Mesenchymal stem cell (in vitro differentiated cells and primary cell): ENCODE data around the gene SMIM20.

Experiments
- DNase-seq: peaks from one replicate; pipeline ENCODE4 v3.0.0-alpha.2; 2013
- H2AFZ ChIP-seq: one replicate; pipeline ENCODE4 v1.6.1; 2013; ENCODE audit warnings: low read depth, mild to moderate bottlenecking, control low read depth, inconsistent platforms, low read length, moderate library complexity
- H2AK5ac ChIP-seq: 2 replicates; pipeline ENCODE4 v1.6.1; 2013; ENCODE audit warnings: low read length, moderate library complexity, mild to moderate bottlenecking, inconsistent platforms; ENCODE audit not compliant: severe bottlenecking
- H2BK120ac ChIP-seq: one replicate; pipeline ENCODE4 v1.6.1; 2013; ENCODE audit warnings: low read depth, mild to moderate bottlenecking, inconsistent platforms, low read length, moderate library complexity
- H2BK12ac ChIP-seq, 2 experiments: one replicate each; pipeline ENCODE4 v1.6.1; 2013; ENCODE audit warnings: inconsistent platforms in 2 of 2, low read length in 2 of 2, mild to moderate bottlenecking in 2 of 2, moderate library complexity in 2 of 2, control low read depth in 1 of 2
- H2BK15ac ChIP-seq: one replicate; pipeline ENCODE4 v1.6.1; 2013; ENCODE audit warnings: mild to moderate bottlenecking, low read depth, inconsistent platforms; ENCODE audit not compliant: poor library complexity, severe bottlenecking
- H2BK5ac ChIP-seq: 2 replicates; pipeline ENCODE4 v1.6.1; 2013; ENCODE audit warnings: low read depth, mild to moderate bottlenecking, low read length, control low read depth, inconsistent platforms; ENCODE audit not compliant: poor library complexity, severe bottlenecking
- H3K14ac ChIP-seq, 2 experiments: one replicate each; pipeline ENCODE4 v1.6.1; 2013; ENCODE audit warnings: inconsistent platforms in 2 of 2, low read length in 2 of 2, control low read depth in 1 of 2, mild to moderate bottlenecking in 1 of 2, moderate library complexity in 1 of 2
- H3K18ac ChIP-seq, 2 experiments: one replicate each; pipeline ENCODE4 v1.6.1; 2013; ENCODE audit warnings: inconsistent platforms in 2 of 2, low read length in 2 of 2, control low read depth in 1 of 2, low read depth in 1 of 2, mild to moderate bottlenecking in 1 of 2
- H3K23ac ChIP-seq, 2 experiments: one replicate each; pipeline ENCODE4 v1.6.1; 2013; ENCODE audit warnings: inconsistent platforms in 2 of 2, low read length in 2 of 2, mild to moderate bottlenecking in 2 of 2, moderate library complexity in 2 of 2, control low read depth in 1 of 2
- H3K27ac ChIP-seq: 2 replicates; pipeline ENCODE4 v1.5.1; 2013; ENCODE audit warnings: mild to moderate bottlenecking, moderate library complexity, low read length, control low read depth, inconsistent platforms; ENCODE audit not compliant: poor library complexity, severe bottlenecking
- H3K27me3 ChIP-seq, 2 experiments: 2 replicates each; pipeline versions ENCODE4 v1.6.1 to v1.7.0; 2013; ENCODE audit warnings: low read length in 2 of 2, mild to moderate bottlenecking in 2 of 2, moderate library complexity in 2 of 2, control low read depth in 1 of 2, inconsistent platforms in 1 of 2; ENCODE audit not compliant: control insufficient read depth in 1 of 2, insufficient read depth in 1 of 2
- H3K36me3 ChIP-seq, 2 experiments: 2 replicates each; pipeline versions ENCODE4 v1.6.1 to v1.7.0; 2013; ENCODE audit warnings: low read length in 2 of 2, control low read depth in 1 of 2, inconsistent platforms in 1 of 2, low read depth in 1 of 2, mild to moderate bottlenecking in 1 of 2; ENCODE audit not compliant: insufficient read depth in 2 of 2, control insufficient read depth in 1 of 2
- H3K4ac ChIP-seq, 2 experiments: one replicate each; pipeline ENCODE4 v1.6.1; 2013; ENCODE audit warnings: inconsistent platforms in 2 of 2, low read length in 2 of 2, mild to moderate bottlenecking in 2 of 2, moderate library complexity in 2 of 2, control low read depth in 1 of 2, low read depth in 1 of 2
- H3K4me1 ChIP-seq: 2 replicates; pipeline ENCODE4 v1.6.1; 2013; ENCODE audit warnings: low read depth, low read length, control low read depth; ENCODE audit not compliant: control insufficient read depth, insufficient read depth
- H3K4me2 ChIP-seq: 2 replicates; pipeline ENCODE4 v1.6.1; 2013; ENCODE audit warnings: low read length, mild to moderate bottlenecking, inconsistent platforms; ENCODE audit not compliant: poor library complexity, severe bottlenecking
- H3K4me3 ChIP-seq, 2 experiments: 2 replicates each; pipeline versions ENCODE4 v1.5.1 to v1.7.0; 2013; ENCODE audit warnings: low read length in 2 of 2, mild to moderate bottlenecking in 2 of 2, control low read depth in 1 of 2, low read depth in 1 of 2; ENCODE audit not compliant: insufficient read depth in 1 of 2
- H3K79me1 ChIP-seq: replicated peaks from 2 replicates; pipeline ENCODE4 v1.6.1; 2013; ENCODE audit warnings: mild to moderate bottlenecking, control low read depth, low read length, inconsistent platforms; ENCODE audit not compliant: poor library complexity, severe bottlenecking
- H3K9ac ChIP-seq: 2 replicates; pipeline ENCODE4 v1.7.0; 2013; ENCODE audit warnings: mild to moderate bottlenecking, low read length, moderate library complexity
- H3K9me3 ChIP-seq: 2 replicates; pipeline ENCODE4 v1.7.0; 2013; ENCODE audit warnings: mild to moderate bottlenecking, low read length; ENCODE audit not compliant: control insufficient read depth
- H4K8ac ChIP-seq: one replicate; pipeline ENCODE4 v1.6.1; 2013; ENCODE audit warnings: inconsistent platforms, mild to moderate bottlenecking, low read length, moderate library complexity
- H4K91ac ChIP-seq: one replicate; pipeline ENCODE4 v1.6.1; 2013; ENCODE audit warnings: mild to moderate bottlenecking, low read length, inconsistent platforms
- WGBS: methylation state at CpG from one replicate; pipeline ENCODE4 v1.1.7; 2013; ENCODE audit warnings: mixed read lengths; 5-methylcytosine and 5-hydroxymethylcytosine counted together

The SMIM20 gene

DNA sequence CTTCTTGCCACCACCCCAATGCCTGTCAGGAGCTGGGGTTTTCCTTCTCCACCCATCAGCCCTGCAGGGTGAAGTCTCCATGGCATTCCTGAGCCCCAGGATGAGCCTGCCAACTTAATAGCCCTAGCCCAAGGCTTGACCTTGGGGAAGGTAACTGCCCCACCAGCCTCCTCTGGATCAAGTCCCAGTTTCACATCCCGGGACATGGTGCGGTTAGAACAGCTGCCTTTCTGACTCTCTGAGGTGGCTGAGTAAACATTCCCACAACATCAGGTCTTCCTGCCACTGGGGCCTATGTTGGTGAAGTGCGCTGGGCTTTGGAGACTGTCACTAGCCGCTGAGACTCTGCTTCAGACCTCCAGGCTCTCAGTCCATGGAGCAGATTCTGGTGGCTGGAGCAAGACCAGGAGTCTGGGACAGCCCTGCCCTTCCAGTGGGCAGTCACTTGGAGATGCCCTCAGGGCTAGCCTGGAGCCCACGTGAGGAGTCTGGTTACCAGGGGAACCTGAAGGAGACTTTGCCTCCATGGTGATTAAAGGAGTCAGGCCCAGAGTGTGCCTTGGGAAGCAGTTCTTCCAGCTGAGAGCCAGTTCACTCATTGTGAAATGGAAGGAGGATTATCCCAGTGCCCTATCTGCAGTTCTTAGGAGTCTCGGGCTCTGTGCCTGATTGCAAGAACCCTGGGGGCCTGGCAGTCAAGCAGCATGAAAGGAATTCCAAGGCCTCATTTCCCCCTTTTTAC lies 56.8 kb downstream of the SMIM20 start:
- no peak overlapping the region for H3K4ac ChIP-seq
- no peak overlapping the region for H2BK5ac ChIP-seq
- no peak overlapping the region for H3K14ac ChIP-seq

GRCh38 chr4:25972366-25972765 lies 58.3 kb downstream of the SMIM20 start:
- H4K91ac ChIP-seq, result no peak overlapping the region
- no peak overlapping the region for H4K8ac ChIP-seq
- no peak overlapping the region for H3K14ac ChIP-seq
- H3K4me3 ChIP-seq, result no peak overlapping the region
- H3K36me3 ChIP-seq, result no peaks in the 10 kb centered on the region
- no peaks in the 10 kb centered on the region for H3K9me3 ChIP-seq
- DNase-seq, result no peak
- no peak overlapping the region for H3K23ac ChIP-seq
- H2BK15ac ChIP-seq, result no peak overlapping the region
- no peak overlapping the region for H2AK5ac ChIP-seq
- no peak overlapping the region for H3K4ac ChIP-seq
- peaks cover 11% of the 10 kb centered on the region for H3K4me1 ChIP-seq
- no peak overlapping the region for H3K18ac ChIP-seq
- H3K27me3 ChIP-seq, result peaks cover 0 to 22% of the 10 kb centered on the region in 2 experiments
- no peak overlapping the region for H2AFZ ChIP-seq
- 95% methylated on average over 3 of the region's 4 CpGs for WGBS
- no peak overlapping the region for H2BK120ac ChIP-seq
- no peaks in the 10 kb centered on the region for H3K79me1 ChIP-seq
- no peak overlapping the region for H2BK5ac ChIP-seq
- no peak overlapping the region for H3K27ac ChIP-seq
- H3K4me2 ChIP-seq, result no peak overlapping the region
- no peak overlapping the region for H3K9ac ChIP-seq
- H2BK12ac ChIP-seq, result no peak overlapping the region

More for the DNA sequence above, 56.8 kb downstream of the SMIM20 start:
- Histone ChIP-seq H3K4me3 (no peak overlapping the region), H3K18ac (no peak overlapping the region), H3K27ac (peak overlapping the region; percentile 67), H3K4me2 (no peak overlapping the region), H2AFZ (no peak overlapping the region), H4K8ac (no peak overlapping the region), H3K79me1 (no peaks in the 10 kb centered on the region), H4K91ac (no peak overlapping the region), H2AK5ac (no peak overlapping the region), H2BK120ac (no peak overlapping the region), H2BK12ac (no peak overlapping the region), H3K4me1 (peaks cover 11% of the 10 kb centered on the region), H3K36me3 (no peaks in the 10 kb centered on the region), H3K27me3 (peaks cover 0 to 22% of the 10 kb centered on the region in 2 experiments), H2BK15ac (no peak overlapping the region), H3K9ac (no peak overlapping the region), H3K23ac (no peak overlapping the region), H3K9me3 (no peaks in the 10 kb centered on the region)
- peak; percentile 37 for DNase-seq
- 90% methylated on average over 6 of the region's 6 CpGs for WGBS

GRCh38 chr4:25972984-25973745 lies 59.1 kb downstream of the SMIM20 start:
- H2BK12ac ChIP-seq, result no peak overlapping the region
- H3K4ac ChIP-seq, result no peak overlapping the region
- H3K9ac ChIP-seq, result no peak overlapping the region
- H3K27ac ChIP-seq, result no peak overlapping the region
- no peak overlapping the region for H2AK5ac ChIP-seq
- H2BK5ac ChIP-seq, result no peak overlapping the region
- no peak overlapping the region for H4K91ac ChIP-seq
- peak overlapping the region in 1 of 2 experiments; percentile 6 for H3K4me3 ChIP-seq
- no peak overlapping the region for H3K4me2 ChIP-seq
- no peak overlapping the region for H3K18ac ChIP-seq
- 86% methylated on average over 8 of the region's 8 CpGs for WGBS
- H4K8ac ChIP-seq, result no peak overlapping the region
- H3K79me1 ChIP-seq, result no peaks in the 10 kb centered on the region
- H3K14ac ChIP-seq, result no peak overlapping the region
- H2AFZ ChIP-seq, result no peak overlapping the region
- no peaks in the 10 kb centered on the region for H3K9me3 ChIP-seq
- H3K36me3 ChIP-seq, result no peaks in the 10 kb centered on the region
- H3K23ac ChIP-seq, result no peak overlapping the region
- no peak for DNase-seq
- no peak overlapping the region for H2BK15ac ChIP-seq
- H2BK120ac ChIP-seq, result no peak overlapping the region
- peaks cover 0 to 20% of the 10 kb centered on the region in 2 experiments for H3K27me3 ChIP-seq
- peaks cover 11% of the 10 kb centered on the region for H3K4me1 ChIP-seq

- Histone ChIP-seq H3K4me2 (no peak overlapping the region), H2BK120ac (no peak overlapping the region), H3K4me3 (no peak overlapping the region), H3K79me1 (no peaks in the 10 kb centered on the region), H3K9ac (no peak overlapping the region), H2BK5ac (no peak overlapping the region), H2AFZ (no peak overlapping the region), H3K27me3 (peaks cover 0 to 6% of the 10 kb centered on the region in 2 experiments), H4K91ac (no peak overlapping the region), H3K36me3 (no peaks in the 10 kb centered on the region), H3K9me3 (no peaks in the 10 kb centered on the region), H2AK5ac (no peak overlapping the region), H3K18ac (no peak overlapping the region), H4K8ac (no peak overlapping the region), H3K4ac (no peak overlapping the region), H3K4me1 (no peaks in the 10 kb centered on the region), H3K23ac (no peak overlapping the region), H2BK15ac (no peak overlapping the region), H3K14ac (no peak overlapping the region), H2BK12ac (no peak overlapping the region), H3K27ac (no peak overlapping the region)
- no peak for DNase-seq
- WGBS, result 73% methylated on average over 7 of the region's 7 CpGs
Measured at GRCh38 chr4:25976780-25977179, 62.8 kb downstream of the SMIM20 start.
